ENCODE data around the gene LPCAT3.

The LPCAT3 gene

GRCh38 chr12:6943389-6943721, 74.9 kb downstream of the LPCAT3 start:
- TF ChIP-seq TARDBP (IDR thresholded peaks at IDR 0.05) (no peak), SP1 (IDR thresholded peaks at IDR 0.05) (no peak), L3MBTL2 (conservative IDR thresholded peaks at IDR 0.05) (no peak)
- TF ChIP-seq, protein P1, sequence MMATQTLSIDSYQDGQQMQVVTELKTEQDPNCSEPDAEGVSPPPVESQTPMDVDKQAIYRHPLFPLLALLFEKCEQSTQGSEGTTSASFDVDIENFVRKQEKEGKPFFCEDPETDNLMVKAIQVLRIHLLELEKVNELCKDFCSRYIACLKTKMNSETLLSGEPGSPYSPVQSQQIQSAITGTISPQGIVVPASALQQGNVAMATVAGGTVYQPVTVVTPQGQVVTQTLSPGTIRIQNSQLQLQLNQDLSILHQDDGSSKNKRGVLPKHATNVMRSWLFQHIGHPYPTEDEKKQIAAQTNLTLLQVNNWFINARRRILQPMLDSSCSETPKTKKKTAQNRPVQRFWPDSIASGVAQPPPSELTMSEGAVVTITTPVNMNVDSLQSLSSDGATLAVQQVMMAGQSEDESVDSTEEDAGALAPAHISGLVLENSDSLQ (IDR thresholded peaks at IDR 0.05) = peak; percentile 97
- DNase-seq (ENCODE audit: extremely low spot score) = peak; percentile 85
- CTCF ChIA-PET = interaction anchor here (0.6 to 4.8 kb wide), 10 partner anchors 12 to 177 kb away, joined by 3 to 47 read pairs (median 6); partner anchors contain the start of gene PTMS
- POLR2A ChIA-PET = interaction anchor here (0.6 to 8.4 kb wide), 68 partner anchors 9 to 450 kb away, joined by 3 to 450 read pairs (median 5); partner anchors contain the start of genes ATN1, C1RL, CDCA3 and CLSTN3

GRCh38 chr12:6942331-6942665, 76.0 kb downstream of the LPCAT3 start:
- TF ChIP-seq FOXA1 (IDR thresholded peaks at IDR 0.05) (no peak), SP1 (IDR thresholded peaks at IDR 0.05) (no peak), L3MBTL2 (conservative IDR thresholded peaks at IDR 0.05) (no peak), SUZ12 (IDR thresholded peaks at IDR 0.05) (no peak), TARDBP (IDR thresholded peaks at IDR 0.05) (no peak), ELF4 (IDR thresholded peaks at IDR 0.05) (no peak)
- DNase-seq (ENCODE audit: extremely low spot score) = no peak
- POLR2A ChIA-PET = interaction anchor here (2.9 to 8.4 kb wide), 5 partner anchors 8 to 74 kb away, joined by 42 to 450 read pairs (median 59); partner anchors contain the start of genes SPSB2 and TPI1
- CTCF ChIA-PET = no interaction called here

DNA sequence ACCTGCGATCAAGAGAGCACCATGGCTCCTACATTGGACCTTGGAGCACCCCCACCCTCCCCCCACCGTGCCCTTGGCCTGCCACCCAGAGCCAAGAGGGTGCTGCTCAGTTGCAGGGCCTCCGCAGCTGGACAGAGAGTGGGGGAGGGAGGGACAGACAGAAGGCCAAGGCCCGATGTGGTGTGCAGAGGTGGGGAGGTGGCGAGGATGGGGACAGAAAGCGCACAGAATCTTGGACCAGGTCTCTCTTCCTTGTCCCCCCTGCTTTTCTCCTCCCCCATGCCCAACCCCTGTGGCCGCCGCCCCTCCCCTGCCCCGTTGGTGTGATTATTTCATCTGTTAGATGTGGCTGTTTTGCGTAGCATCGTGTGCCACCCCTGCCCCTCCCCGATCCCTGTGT, 76.5 kb downstream of the LPCAT3 start:
- POLR2A ChIA-PET = interaction anchor here (8.1 to 8.4 kb wide), 2 partner anchors 17 to 19 kb away, joined by 95 to 450 read pairs; no protein-coding TSS in a partner anchor
- CTCF ChIA-PET = no interaction called here
- no peak for DNase-seq (ENCODE audit: extremely low spot score)
- no peak for TF ChIP-seq CTBP1 (IDR thresholded peaks at IDR 0.05; ENCODE audit: borderline replicate concordance)
- no peak for TF ChIP-seq ZNF384 (IDR thresholded peaks at IDR 0.05)
- no peak for TF ChIP-seq SUZ12 (IDR thresholded peaks at IDR 0.05)
- TF ChIP-seq FOXA1 (IDR thresholded peaks at IDR 0.05) = no peak
- TF ChIP-seq SP1 (IDR thresholded peaks at IDR 0.05) = no peak
- TF ChIP-seq L3MBTL2 (conservative IDR thresholded peaks at IDR 0.05) = no peak
- no peak for TF ChIP-seq FOXK2 (IDR thresholded peaks at IDR 0.05)
- no peak for TF ChIP-seq NFRKB (IDR thresholded peaks at IDR 0.05)
- TF ChIP-seq ARNT (IDR thresholded peaks at IDR 0.05) = no peak
- TF ChIP-seq FOXM1 (IDR thresholded peaks at IDR 0.05; ENCODE audit: borderline replicate concordance) = no peak
- TF ChIP-seq BHLHE40 (IDR thresholded peaks at IDR 0.05; ENCODE audit: borderline replicate concordance) = no peak
- TF ChIP-seq, protein P1 (IDR thresholded peaks at IDR 0.05) = no peak
- no peak for TF ChIP-seq LEF1 (IDR thresholded peaks at IDR 0.05; ENCODE audit: borderline replicate concordance)
- no peak for TF ChIP-seq TARDBP (IDR thresholded peaks at IDR 0.05)
- TF ChIP-seq HDGF (IDR thresholded peaks at IDR 0.05; ENCODE audit: borderline replicate concordance) = no peak
- no peak for TF ChIP-seq ELF4 (IDR thresholded peaks at IDR 0.05)

DNA sequence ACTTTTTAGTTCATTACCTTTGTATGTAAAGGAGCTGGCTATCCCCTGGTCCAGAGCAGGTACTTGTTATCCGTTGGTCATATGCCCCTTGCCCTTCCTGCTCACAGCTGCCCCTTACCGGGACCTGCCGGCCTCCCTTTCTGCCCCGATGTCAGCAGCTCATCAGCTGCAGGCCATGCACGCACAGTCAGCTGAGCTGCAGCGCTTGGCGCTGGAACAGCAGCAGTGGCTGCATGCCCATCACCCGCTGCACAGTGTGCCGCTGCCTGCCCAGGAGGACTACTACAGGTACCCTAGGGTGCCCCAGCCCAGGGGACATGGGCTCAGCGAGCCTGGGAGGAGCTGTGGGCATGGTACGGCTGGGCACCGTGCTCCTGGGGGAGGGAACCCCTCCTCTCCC, 77.0 kb downstream of the LPCAT3 start:
- ChIA-PET CTCF (interaction anchor here (1.1 kb wide), 1 partner anchor 17 kb away, joined by 4 read pairs; no protein-coding TSS in a partner anchor), POLR2A (interaction anchor here (1.0 to 8.1 kb wide), 3 partner anchors 8 to 17 kb away, joined by 4 to 95 read pairs (median 4); no protein-coding TSS in a partner anchor)
- no peak for TF ChIP-seq LEF1 (IDR thresholded peaks at IDR 0.05; ENCODE audit: borderline replicate concordance)

GRCh38 chr12:6939191-6939540, 79.1 kb downstream of the LPCAT3 start:
- ChIA-PET CTCF (interaction anchor here (0.5 to 1.6 kb wide), 3 partner anchors 13 to 19 kb away, joined by 3 to 4 read pairs (median 4); no protein-coding TSS in a partner anchor), POLR2A (interaction anchor here (1.1 to 8.1 kb wide), 4 partner anchors 15 to 70 kb away, joined by 4 to 95 read pairs (median 14); no protein-coding TSS in a partner anchor)
- no peak for TF ChIP-seq FOXM1 (IDR thresholded peaks at IDR 0.05; ENCODE audit: borderline replicate concordance)
- no peak for TF ChIP-seq SUZ12 (IDR thresholded peaks at IDR 0.05)
- no peak for TF ChIP-seq ZNF384 (IDR thresholded peaks at IDR 0.05)
- TF ChIP-seq SP1 (IDR thresholded peaks at IDR 0.05) = no peak
- TF ChIP-seq, protein P1 (IDR thresholded peaks at IDR 0.05) = no peak
- no peak for TF ChIP-seq LEF1 (IDR thresholded peaks at IDR 0.05; ENCODE audit: borderline replicate concordance)
- no peak for TF ChIP-seq TARDBP (IDR thresholded peaks at IDR 0.05)
- no peak for DNase-seq (ENCODE audit: extremely low spot score)

More for the DNA sequence above, 77.0 kb downstream of the LPCAT3 start:
- no peak for DNase-seq (ENCODE audit: extremely low spot score)

- TF ChIP-seq TARDBP (IDR thresholded peaks at IDR 0.05) (no peak), CTBP1 (IDR thresholded peaks at IDR 0.05; ENCODE audit: borderline replicate concordance) (no peak), HDGF (IDR thresholded peaks at IDR 0.05; ENCODE audit: borderline replicate concordance) (no peak)
- ChIA-PET CTCF (interaction anchor here (0.5 to 1.4 kb wide), 7 partner anchors 10 to 69 kb away, joined by 3 to 15 read pairs (median 4); no protein-coding TSS in a partner anchor), POLR2A (interaction anchor here (0.9 to 8.1 kb wide), 18 partner anchors 10 to 111 kb away, joined by 3 to 95 read pairs (median 4); partner anchors contain the start of genes ATN1, CDCA3, LPCAT3 and SPSB2)
- DNase-seq (ENCODE audit: extremely low spot score) = no peak
Measured at GRCh38 chr12:6938353-6939190, 79.7 kb downstream of the LPCAT3 start.
